ENCODE data around the gene SIRPB2. TPM values are rescaled to one million over a fixed set of nuclear protein-coding genes. Genes with fewer than 3 reads are reported as not detected.
A peak's percentile ranks its signal among the peaks of the same experiment; 100 is the strongest.

The SIRPB2 gene
- total and polyA plus RNA-seq, 2 of the 8 experiments (the other 6 are each of a cell fraction or from before 2014, with no cell fraction given), result 0.28 TPM; not detected in 1

DNA sequence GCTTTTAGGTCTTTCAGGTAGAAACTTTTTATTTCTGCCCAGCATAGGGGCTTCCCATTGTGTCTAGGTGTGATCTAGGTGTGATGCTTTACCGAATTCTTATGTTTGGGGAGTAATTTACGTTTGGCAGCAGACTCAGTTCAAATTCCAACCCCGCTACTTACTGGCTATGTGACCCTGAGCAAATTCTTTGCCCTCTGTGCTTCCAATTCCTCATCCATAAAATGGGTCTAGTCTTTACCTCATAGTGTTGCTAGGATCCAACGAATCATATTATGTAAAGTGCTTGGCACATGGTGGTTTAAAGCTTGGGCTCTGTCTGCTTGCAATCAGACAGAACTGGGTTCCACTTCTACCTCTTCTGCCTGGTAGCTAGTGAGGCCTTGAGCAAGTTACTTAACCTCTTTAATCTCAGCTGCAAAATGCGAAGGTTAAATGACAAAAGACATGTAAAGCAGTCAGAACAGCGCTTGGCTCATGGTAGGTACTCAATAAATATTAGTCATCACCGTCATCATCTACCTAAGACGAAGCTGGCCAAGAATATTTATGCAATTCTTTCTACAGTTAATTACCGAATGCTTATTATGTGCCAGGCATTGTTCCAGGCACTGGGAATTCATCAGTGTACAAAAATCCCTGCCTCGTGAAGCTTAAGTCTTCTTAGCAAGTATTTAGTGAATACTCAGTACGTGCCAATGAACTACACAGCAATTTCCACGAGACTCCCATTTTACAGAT, 25.6 kb downstream of the SIRPB2 start:
- H2AFZ ChIP-seq (ENCODE audit: low read length), result no peak overlapping the region

More for the DNA sequence above, 25.6 kb downstream of the SIRPB2 start:
- Histone ChIP-seq H3K36me3 (ENCODE audit: control insufficient read depth in 2 of 4, insufficient read depth in 4 of 4, low read length in 3 of 4) (peaks cover 2 to 14% (median 6%) of the 10 kb centered on the region in 4 experiments; a peak in 6 of 8 replicates), H4K8ac (ENCODE audit: extremely low read depth, insufficient read depth, low read length) (no peak overlapping the region), H2BK12ac (ENCODE audit: low read depth, low read length) (no peak overlapping the region), H2BK120ac (replicated peaks; ENCODE audit: low read depth, low read length) (no peak overlapping the region), H2AK5ac (ENCODE audit: low read depth, low read length) (no peak overlapping the region), H3K79me1 (ENCODE audit: low read depth, low read length) (peaks cover 11% of the 10 kb centered on the region), H3K4me2 (ENCODE audit: insufficient read depth in 1 of 2, low read depth in 2 of 2, low read length in 2 of 2) (peak overlapping the region; percentile 69 to 96), H3K23ac (ENCODE audit: insufficient read length) (no peak overlapping the region), H3K27ac (ENCODE audit: low read depth, low read length) (no peak overlapping the region; the same call in 1 of the 2 replicates), H2BK20ac (ENCODE audit: low read length) (no peak overlapping the region), H4K20me1 (replicated peaks in 1 of 2; ENCODE audit: control insufficient read depth in 1 of 2, insufficient read depth in 2 of 2, low read length in 2 of 2) (peaks cover 2 to 18% of the 10 kb centered on the region in 2 experiments), H2BK5ac (ENCODE audit: low read depth, low read length) (no peak overlapping the region), H3K4me3 (ENCODE audit: extremely low read depth in 1 of 4, insufficient read depth in 2 of 4, low read depth in 3 of 4, low read length in 4 of 4) (peak overlapping the region; percentile 76 to 96 (median 94)), H3K4ac (replicated peaks; ENCODE audit: insufficient read length, low read depth, low read length) (no peak overlapping the region), H3K14ac (ENCODE audit: insufficient read length) (no peak overlapping the region), H3K27me3 (replicated peaks in 1 of 4; ENCODE audit: control insufficient read depth in 3 of 4, extremely low read depth in 1 of 4, insufficient read depth in 3 of 4, low read length in 3 of 4) (no peaks in the 10 kb centered on the region), H3K79me2 (ENCODE audit: control insufficient read depth in 1 of 2, insufficient read depth in 2 of 2, low read length in 2 of 2) (peaks cover 9 to 51% of the 10 kb centered on the region in 2 experiments; a peak in 3 of 4 replicates), H2BK15ac (ENCODE audit: low read length) (no peak overlapping the region), H3K18ac (ENCODE audit: extremely low read depth, low read length) (no peak overlapping the region), H4K91ac (replicated peaks; ENCODE audit: insufficient read length, low read length) (no peak overlapping the region), H4K5ac (ENCODE audit: insufficient read length, low read depth, low read length) (no peak overlapping the region), H3K56ac (replicated peaks; ENCODE audit: insufficient read length, low read depth, low read length) (no peak overlapping the region), H3K9ac (replicated peaks in 1 of 4; ENCODE audit: extremely low read depth in 1 of 4, low read depth in 3 of 4, low read length in 3 of 4) (peak overlapping the region; percentile 70 to 98 (median 86)), H3K4me1 (replicated peaks in 1 of 4; ENCODE audit: control insufficient read depth in 3 of 4, insufficient read depth in 4 of 4, low read length in 3 of 4) (peaks cover 3 to 14% (median 6%) of the 10 kb centered on the region in 4 experiments; a peak in 6 of 7 replicates), H3K9me3 (ENCODE audit: insufficient read depth in 2 of 2, low read depth in 1 of 2, low read length in 1 of 2) (no peaks in the 10 kb centered on the region), H3K23me2 (ENCODE audit: low read depth, low read length) (peaks cover 6% of the 10 kb centered on the region)
- TF ChIP-seq CTBP2 (IDR thresholded peaks at IDR 0.05; ENCODE audit: borderline replicate concordance, insufficient read depth, insufficient read length, low read length) (no peak), KDM1A (IDR thresholded peaks at IDR 0.05; ENCODE audit: borderline replicate concordance, low read length) (no peak), POLR2AphosphoS5 (IDR thresholded peaks at IDR 0.05; ENCODE audit: low read depth, low read length) (no peak), CEBPB (IDR thresholded peaks at IDR 0.05; ENCODE audit: low read depth, low read length) (no peak), RXRA (IDR thresholded peaks at IDR 0.05; ENCODE audit: insufficient read depth, low read depth, low read length) (no peak), BACH1 (IDR thresholded peaks at IDR 0.05; ENCODE audit: low read length) (no peak), ZNF274 (IDR thresholded peaks at IDR 0.05; ENCODE audit: borderline replicate concordance, extremely low read depth, low read length) (no peak)
- TF ChIP-seq, protein P1, sequence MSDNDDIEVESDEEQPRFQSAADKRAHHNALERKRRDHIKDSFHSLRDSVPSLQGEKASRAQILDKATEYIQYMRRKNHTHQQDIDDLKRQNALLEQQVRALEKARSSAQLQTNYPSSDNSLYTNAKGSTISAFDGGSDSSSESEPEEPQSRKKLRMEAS (IDR thresholded peaks at IDR 0.05), result no peak
- whole genome bisulfite sequencing, 2 experiments (ENCODE audit: extremely low coverage in 1 of 2, insufficient coverage in 1 of 2, insufficient read length in 1 of 2, insufficient replicate concordance in 2 of 2, low coverage in 1 of 2, low lambda C conversion rate in 2 of 2, missing lambda C conversion rate in 1 of 2), result 53% methylated on average over 12 of the region's 12 CpGs; no CpG with 5 or more reads in 1 of the 2 experiments
- ChIA-PET POLR2A (ENCODE audit: partially characterized antibody) (interaction anchor here (0.6 to 2.2 kb wide), 12 partner anchors 10 to 199 kb away, joined by 3 to 7 read pairs (median 4); partner anchors contain the start of gene SNPH), CTCF (ENCODE audit: partially characterized antibody) (interaction anchor here (0.6 to 5.3 kb wide), 23 partner anchors 8 to 337 kb away, joined by 3 to 63 read pairs (median 5); partner anchors contain the start of genes FKBP1A and SIRPB2)
- FAIRE-seq (no peak), DNase-seq (ENCODE audit: low read depth in 1 of 2, low spot score in 2 of 2) (peak in 1 of 2 experiments; percentile 11)

Data from H1 (cell line).